Erythroblast (primary cell): ENCODE data around the gene BTBD8.

ENCODE experiments used
- GATA1 ChIP-seq: IDR thresholded peaks from 2 replicates; pipeline ENCODE4 v1.6.1; 2011; ENCODE audit warnings: low read depth, mild to moderate bottlenecking, control low read depth, low read length, moderate library complexity
- POLR2A ChIP-seq: IDR thresholded peaks from 2 replicates; pipeline ENCODE4 v1.6.1; 2011; ENCODE audit warnings: mild to moderate bottlenecking, low read length

DNA sequence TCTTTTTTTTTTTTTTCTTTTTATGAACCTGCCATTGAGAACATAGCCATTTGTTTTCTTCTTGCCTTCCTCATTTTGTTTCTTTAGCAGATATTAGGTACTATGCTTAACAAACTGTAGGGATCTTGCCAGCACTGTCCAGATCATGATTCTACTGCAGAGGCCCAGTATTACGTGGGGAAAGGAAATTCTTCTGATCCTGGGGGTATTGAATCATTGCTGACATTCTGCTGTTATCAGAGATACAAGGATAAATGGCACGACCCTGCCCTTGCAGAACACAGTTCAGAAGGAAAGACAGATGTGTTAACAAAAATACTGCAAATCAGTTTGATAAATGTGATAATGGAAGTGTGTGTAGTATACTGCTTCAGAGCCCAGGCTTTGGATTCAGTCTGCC, 56.2 kb downstream of the BTBD8 start:
- TF ChIP-seq POLR2A (no peak), GATA1 (no peak)
